T-cell (primary cell): ENCODE measurements around the gene DEPP1. TPM values are rescaled to one million over a fixed set of nuclear protein-coding genes. Genes with fewer than 3 reads are reported as not detected.

ENCODE experiments used
- ATAC-seq, 4 experiments: fragments of 200-7000 bp in 3 of 4; fragments of 150-1000 bp in 1 of 4; cut with Tn5 transposase; replicated peaks in 1 of 4; 1 replicate in 3 of 4; 2 replicates in 1 of 4; pipeline ENCODE4 v1.10.0; 2021; ENCODE audit warnings: moderate library complexity in 3 of 4, mild to moderate bottlenecking in 2 of 4, moderate number of reproducible peaks in 1 of 4
- CTCF ChIA-PET, 2 donors: fragments of 300-600 bp; sonication (Branson Sonifier 250); formaldehyde crosslinking; loops; one replicate each; lab custom pipeline; 2022; ENCODE audit warnings: antibody characterized with exemption in 2 of 2; lab: Charles Lee
- POLR2A ChIA-PET, 2 donors: fragments of 300-600 bp; sonication (Branson Sonifier 250); formaldehyde crosslinking; loops; one replicate each; lab custom pipeline; 2022; ENCODE audit warnings: antibody characterized with exemption in 2 of 2; lab: Charles Lee
- DNase-seq, 35 experiments: peaks; one replicate each; pipeline versions ENCODE4 v3.0.0 to v3.0.0-alpha.2; 2013 to 2023
- H3K27ac ChIP-seq: one replicate; pipeline ENCODE4 v1.5.1; 2013; ENCODE audit warnings: low read length
- H3K27me3 ChIP-seq, 2 experiments: replicated peaks in 1 of 2; 1 replicate in 1 of 2; 2 replicates in 1 of 2; pipeline versions ENCODE4 v1.6.1 to v1.7.0; 2013; ENCODE audit warnings: low read length in 1 of 2, mixed read lengths in 1 of 2; ENCODE audit not compliant: control insufficient read depth in 2 of 2, insufficient read depth in 2 of 2; ENCODE audit errors: extremely low read depth in 1 of 2
- H3K36me3 ChIP-seq, 2 donors: 1 replicate in 1 of 2; 2 replicates in 1 of 2; pipeline versions ENCODE4 v1.6.1 to v1.7.0; 2013; ENCODE audit warnings: low read length in 1 of 2; ENCODE audit not compliant: control insufficient read depth in 2 of 2, insufficient read depth in 1 of 2; ENCODE audit errors: extremely low read depth in 1 of 2
- H3K4me1 ChIP-seq, 2 experiments: 1 replicate in 1 of 2; 2 replicates in 1 of 2; pipeline versions ENCODE4 v1.6.1 to v1.7.0; 2013; ENCODE audit warnings: low read length in 2 of 2, mixed read lengths in 1 of 2; ENCODE audit not compliant: insufficient read depth in 2 of 2, control insufficient read depth in 1 of 2; ENCODE audit errors: extremely low read depth in 1 of 2
- H3K4me3 ChIP-seq, 2 donors: 1 replicate in 1 of 2; 2 replicates in 1 of 2; pipeline versions ENCODE4 v1.5.1 to v1.7.0; 2013; ENCODE audit warnings: mild to moderate bottlenecking in 2 of 2, low read length in 1 of 2, moderate library complexity in 1 of 2; ENCODE audit not compliant: control insufficient read depth in 1 of 2; ENCODE audit errors: extremely low read depth in 1 of 2
- H3K9me3 ChIP-seq: 2 replicates; pipeline ENCODE4 v1.7.0; 2013
- H3K27ac Mint-ChIP-seq, 2 donors: one replicate each; pipeline ENCODE4 v1.8.0; 2020 to 2021; ENCODE audit warnings: mild to moderate bottlenecking in 2 of 2, mixed read lengths in 2 of 2
- H3K27me3 Mint-ChIP-seq, 2 donors: one replicate each; pipeline ENCODE4 v1.8.0; 2021 to 2022; ENCODE audit warnings: mixed read lengths in 2 of 2
- H3K36me3 Mint-ChIP-seq: one replicate; pipeline ENCODE4 v1.8.0; 2021; ENCODE audit warnings: mixed read lengths
- H3K4me1 Mint-ChIP-seq, 3 donors: one replicate each; pipeline ENCODE4 v1.8.0; 2020 to 2022; ENCODE audit warnings: mixed read lengths in 3 of 3, mild to moderate bottlenecking in 1 of 3
- H3K4me3 Mint-ChIP-seq, 3 donors: one replicate each; pipeline ENCODE4 v1.8.0; 2020 to 2022; ENCODE audit warnings: mild to moderate bottlenecking in 3 of 3, mixed read lengths in 3 of 3, moderate library complexity in 3 of 3
- H3K9me3 Mint-ChIP-seq, 3 donors: one replicate each; pipeline ENCODE4 v1.8.0; 2020 to 2022; ENCODE audit warnings: mixed read lengths in 3 of 3
- WGBS: methylation state at CpG from one replicate; pipeline ENCODE4 v1.1.5; 2013; ENCODE audit warnings: missing lambda C conversion rate; ENCODE audit not compliant: insufficient coverage; 5-methylcytosine and 5-hydroxymethylcytosine counted together
- total RNA-seq, 35 experiments: library from RNA in 6 of 35; stranded (reverse) in 6 of 35; fragments of 120-200 nt in 1 of 35; gene quantifications; one replicate each; pipeline versions ENCODE4 v1.2.1 to v1.2.4 and lab custom pipeline; 2013 to 2026

DEPP1 gene
- total RNA-seq, 5 donors from 2014 or later (not counting 1 experiment from before 2014, with no cell fraction given): 0.30 to 0.66 (median 0.35) TPM; not detected in 2

DNA sequence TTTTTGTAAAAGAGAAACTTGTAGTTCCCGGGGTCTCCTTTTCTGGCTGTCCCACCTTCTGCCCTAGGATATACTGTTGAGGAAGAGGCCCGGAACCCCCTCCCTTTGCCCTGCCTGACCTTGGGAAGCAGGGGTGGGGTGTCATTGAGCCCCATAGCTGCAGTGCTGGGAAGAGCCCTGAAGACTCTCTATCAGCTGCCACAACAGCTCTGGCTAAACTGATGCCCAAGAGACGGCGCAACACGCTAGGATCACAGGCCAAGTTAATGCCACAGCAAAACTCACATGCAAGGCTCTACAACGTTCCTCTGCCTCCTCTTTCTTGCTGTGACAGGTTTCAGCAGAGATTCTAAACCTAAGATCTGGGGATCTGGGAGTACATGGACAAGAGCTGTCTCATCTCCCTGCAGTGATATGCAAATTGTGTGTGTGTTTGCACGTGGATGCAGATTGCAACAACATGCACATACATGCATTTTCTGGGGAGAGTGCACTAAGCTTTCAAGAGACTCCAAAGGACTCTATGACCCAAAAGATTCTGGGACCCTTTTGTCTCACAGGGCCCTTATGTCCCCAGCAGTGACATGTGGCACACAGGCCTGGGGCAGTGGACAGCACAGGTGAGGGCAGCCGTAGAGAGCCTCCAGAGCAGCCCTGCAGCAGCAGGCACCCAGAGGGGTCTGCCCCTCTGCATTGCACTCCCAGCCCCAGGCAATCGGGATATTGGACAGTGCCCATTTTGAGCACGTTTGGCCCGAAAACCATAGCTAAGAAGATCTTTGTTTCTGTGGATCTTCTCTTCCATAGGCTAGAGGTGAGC lies 16.5 kb downstream of the DEPP1 start:
- CTCF ChIA-PET: interaction anchor here in 1 of 2 donors (0.6 kb wide), 1 partner anchor 23 kb away, joined by 3 read pairs; no protein-coding TSS in a partner anchor
- Mint-ChIP-seq H3K4me3 (no peak overlapping the region), H3K9me3 (no peaks in the 10 kb centered on the region), H3K27me3 (peaks cover 0 to 4% of the 10 kb centered on the region in 2 donors), H3K27ac (no peak overlapping the region), H3K4me1 (peaks cover 26 to 37% (median 28%) of the 10 kb centered on the region in 3 donors), H3K36me3 (no peaks in the 10 kb centered on the region)
- Histone ChIP-seq H3K4me3 (no peak overlapping the region), H3K27me3 (peaks cover 0 to 3% of the 10 kb centered on the region in 2 experiments), H3K4me1 (peaks cover 5 to 28% of the 10 kb centered on the region in 2 experiments), H3K9me3 (no peaks in the 10 kb centered on the region), H3K36me3 (no peaks in the 10 kb centered on the region), H3K27ac (no peak overlapping the region)
- no peak for ATAC-seq
- POLR2A ChIA-PET: interaction anchor here in 1 of 2 donors (0.5 kb wide), 1 partner anchor 13 kb away, joined by 7 read pairs; no protein-coding TSS in a partner anchor
- DNase-seq: no peak
- 77% methylated on average over 7 of the region's 11 CpGs for WGBS

DNA sequence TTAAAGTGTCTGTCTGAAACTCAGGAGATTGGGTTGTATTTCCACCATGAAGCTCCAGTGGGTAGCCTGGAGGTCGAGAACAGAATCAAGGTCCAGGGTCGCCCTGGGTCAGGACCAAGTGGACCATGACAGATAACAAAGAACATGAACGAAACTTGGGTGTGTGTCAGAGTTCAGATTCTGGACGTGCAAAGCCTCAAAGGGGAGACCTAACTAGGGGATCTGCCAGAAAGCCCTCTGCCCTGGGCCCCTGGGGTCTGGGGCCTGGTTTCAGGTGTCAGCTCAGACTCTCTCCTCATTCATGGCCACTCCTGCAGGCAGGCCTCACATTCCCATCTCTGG lies 17.4 kb downstream of the DEPP1 start:
- no peak overlapping the region for H3K27ac Mint-ChIP-seq
- H3K27me3 Mint-ChIP-seq: peaks cover 0 to 4% of the 10 kb centered on the region in 2 donors
- DNase-seq (peak in 1 of 35 experiments; percentile 8), ATAC-seq (no peak)
- peaks cover 0 to 3% of the 10 kb centered on the region in 2 experiments for H3K27me3 ChIP-seq
- H3K27ac ChIP-seq: no peak overlapping the region
- H3K36me3 Mint-ChIP-seq: peaks cover 9% of the 10 kb centered on the region
- H3K4me3 ChIP-seq: no peak overlapping the region
- H3K9me3 ChIP-seq: no peaks in the 10 kb centered on the region
- peak overlapping the region; percentile 1 to 85 (median 82) for H3K4me3 Mint-ChIP-seq
- 71% methylated on average over 4 of the region's 4 CpGs for WGBS
- H3K9me3 Mint-ChIP-seq: peaks cover 0 to 2% (median 1%) of the 10 kb centered on the region in 3 donors
- CTCF ChIA-PET: interaction anchor here in 1 of 2 donors (1.5 kb wide), 1 partner anchor 28 kb away, joined by 6 read pairs; no protein-coding TSS in a partner anchor
- peaks cover 0 to 5% of the 10 kb centered on the region in 2 donors for H3K36me3 ChIP-seq
- POLR2A ChIA-PET: no interaction called here
- peaks cover 5 to 24% of the 10 kb centered on the region in 2 experiments for H3K4me1 ChIP-seq
- peaks cover 27 to 35% (median 28%) of the 10 kb centered on the region in 3 donors for H3K4me1 Mint-ChIP-seq

DNA sequence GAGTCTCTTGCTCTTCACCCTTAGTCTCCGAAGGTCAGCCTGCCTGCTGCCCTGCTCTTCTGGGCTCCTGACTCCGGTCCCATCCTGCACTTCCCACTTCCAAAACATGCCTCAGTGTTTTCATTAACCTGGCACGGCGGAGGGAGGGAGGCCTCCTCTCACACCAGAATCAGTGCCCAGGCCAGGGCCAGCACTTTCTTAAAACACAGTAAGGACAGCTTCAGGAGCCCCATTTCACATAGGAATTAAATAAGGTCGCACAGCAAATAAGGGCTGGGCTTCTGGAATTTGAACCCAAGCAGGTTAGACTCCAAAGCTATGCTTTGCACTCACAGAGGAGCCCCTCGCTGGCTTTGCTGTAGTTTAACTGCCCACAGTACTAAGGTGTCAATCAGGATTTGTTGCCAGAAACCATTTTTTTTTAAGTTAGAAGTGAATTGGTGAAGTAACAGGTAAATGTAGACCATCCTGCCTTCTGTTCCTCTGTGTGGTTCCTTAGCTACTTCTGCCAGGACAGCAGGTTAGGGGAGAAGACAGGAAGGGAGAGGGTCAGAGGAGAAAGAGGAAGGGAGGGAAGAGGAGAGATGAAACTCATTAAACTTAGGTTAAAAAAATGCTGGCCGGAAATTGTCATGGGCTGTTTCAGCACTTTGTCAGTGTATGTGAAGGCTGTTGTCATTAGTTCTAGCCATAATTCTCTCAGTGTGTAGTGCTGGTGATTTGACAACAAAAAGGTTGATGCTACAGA lies 18.0 kb downstream of the DEPP1 start:
- ATAC-seq (no peak), DNase-seq (no peak)
- peak overlapping the region; percentile 34 to 44 for H3K27ac Mint-ChIP-seq
- Histone ChIP-seq H3K4me1 (peaks cover 5 to 24% of the 10 kb centered on the region in 2 experiments), H3K27ac (no peak overlapping the region), H3K9me3 (no peaks in the 10 kb centered on the region), H3K36me3 (peaks cover 0 to 5% of the 10 kb centered on the region in 2 donors), H3K27me3 (peaks cover 0 to 3% of the 10 kb centered on the region in 2 experiments), H3K4me3 (no peak overlapping the region)
- H3K4me1 Mint-ChIP-seq: peaks cover 28 to 33% (median 29%) of the 10 kb centered on the region in 3 donors
- ChIA-PET POLR2A (no interaction called here), CTCF (interaction anchor here in 1 of 2 donors (1.5 kb wide), 1 partner anchor 28 kb away, joined by 6 read pairs; no protein-coding TSS in a partner anchor)
- 95% methylated on average over 5 of the region's 7 CpGs for WGBS
- H3K27me3 Mint-ChIP-seq: peaks cover 0 to 4% of the 10 kb centered on the region in 2 donors
- peaks cover 12% of the 10 kb centered on the region for H3K36me3 Mint-ChIP-seq
- peaks cover 0 to 3% (median 2%) of the 10 kb centered on the region in 3 donors for H3K9me3 Mint-ChIP-seq
- peak overlapping the region; percentile 82 to 85 (median 83) for H3K4me3 Mint-ChIP-seq

DNA sequence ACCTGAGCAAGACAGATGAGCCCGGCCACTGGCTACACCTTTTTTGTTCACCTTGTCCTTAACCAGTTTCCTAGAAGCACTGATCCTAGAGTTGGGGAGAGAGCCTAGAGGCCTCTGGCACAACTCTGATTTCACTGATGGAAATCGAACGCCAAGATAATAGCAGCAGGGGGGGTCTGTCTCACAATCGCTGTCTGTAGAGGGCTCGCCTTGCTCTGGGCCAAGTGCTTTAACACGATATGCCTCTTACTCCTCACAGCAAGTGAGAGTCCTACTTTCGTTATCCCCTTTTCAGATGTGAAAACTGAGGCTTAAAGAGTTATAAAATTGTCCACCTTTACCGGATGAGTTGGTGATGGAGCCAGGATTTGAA lies 18.5 kb downstream of the DEPP1 start:
- ChIA-PET POLR2A (interaction anchor here in 1 of 2 donors (1.2 kb wide), 1 partner anchor 42 kb away, joined by 3 read pairs; no protein-coding TSS in a partner anchor), CTCF (interaction anchor here in 1 of 2 donors (1.5 kb wide), 1 partner anchor 27 kb away, joined by 6 read pairs; no protein-coding TSS in a partner anchor)
- Histone ChIP-seq H3K27me3 (peaks cover 0 to 3% of the 10 kb centered on the region in 2 experiments), H3K4me3 (peak overlapping the region; percentile 52 to 74), H3K9me3 (no peaks in the 10 kb centered on the region), H3K36me3 (peaks cover 0 to 5% of the 10 kb centered on the region in 2 donors), H3K27ac (no peak overlapping the region), H3K4me1 (peaks cover 5 to 24% of the 10 kb centered on the region in 2 experiments)
- Mint-ChIP-seq H3K9me3 (peaks cover 0 to 3% (median 2%) of the 10 kb centered on the region in 3 donors), H3K4me3 (peak overlapping the region; percentile 82 to 85 (median 83)), H3K36me3 (peaks cover 12% of the 10 kb centered on the region), H3K27ac (no peak overlapping the region), H3K4me1 (peaks cover 28 to 33% (median 29%) of the 10 kb centered on the region in 3 donors), H3K27me3 (peaks cover 0 to 4% of the 10 kb centered on the region in 2 donors)
- DNase-seq: no peak
- WGBS: 67% methylated on average over 1 of the region's 8 CpGs
- no peak for ATAC-seq

DNA sequence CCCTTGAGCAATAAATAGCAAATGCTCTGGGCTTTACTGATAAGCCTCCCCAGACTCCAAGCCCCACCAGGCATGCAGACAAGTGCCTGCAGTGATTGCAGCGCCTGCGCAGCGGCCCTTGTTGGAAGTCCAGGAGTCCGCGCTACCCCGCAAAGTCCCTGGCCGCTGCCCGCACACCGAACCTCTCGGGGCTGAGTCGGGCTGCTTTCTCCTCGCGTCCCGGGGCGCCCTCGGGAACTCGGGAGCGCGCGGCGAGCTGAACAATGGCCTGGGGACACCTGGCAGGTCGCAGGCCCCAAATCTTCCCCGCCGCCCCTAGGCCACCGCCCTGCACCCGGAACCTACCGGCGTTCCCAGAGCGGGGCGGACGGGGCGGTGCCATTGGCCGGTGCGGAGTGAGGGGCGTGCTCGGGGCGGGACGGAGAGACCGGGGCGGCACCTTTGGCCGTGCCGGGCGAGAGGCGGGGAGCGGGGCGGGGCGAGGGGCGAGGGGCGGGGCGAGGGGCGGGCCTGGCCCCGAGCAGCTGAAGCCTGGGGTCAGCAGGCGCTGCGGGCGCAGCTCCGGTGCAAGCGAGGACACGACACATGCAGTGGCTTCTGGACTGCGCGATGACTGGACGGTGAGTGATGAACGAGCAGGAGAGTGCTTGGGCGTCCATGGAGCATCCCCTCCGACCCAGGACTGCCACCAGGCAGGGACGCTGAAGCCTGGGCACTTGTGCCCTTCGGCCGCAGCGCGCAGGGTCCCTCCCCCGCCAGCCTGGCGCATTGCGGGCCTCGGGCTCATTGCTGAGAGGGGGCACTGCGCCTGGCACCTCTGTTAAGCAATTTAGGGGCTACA lies 19.1 kb downstream of the DEPP1 start, which contains the start of gene RASSF4:
Gene RASSF4, plus strand, starts transcription at position 556 of the 841 bp plus-strand sequence. CDS start 10,401 bp downstream, outside the sequence.
- peak within 1 kb of the TSS; percentile 18 for H3K27ac ChIP-seq
- DNase-seq (peak; percentile 78 to 95 (median 86)), ATAC-seq (peak; percentile 100)
- peaks cover 5 to 24% of the 10 kb centered on the region in 2 experiments for H3K4me1 ChIP-seq
- H3K36me3 ChIP-seq: peaks cover 0 to 5% of the 10 kb centered on the region in 2 donors
- H3K9me3 ChIP-seq: no peaks in the 10 kb centered on the region
- peaks cover 0 to 4% of the 10 kb centered on the region in 2 donors for H3K27me3 Mint-ChIP-seq
- H3K4me3 Mint-ChIP-seq: peak within 1 kb of the TSS; percentile 82 to 85 (median 83)
- peak within 1 kb of the TSS; percentile 74 to 82 for H3K4me3 ChIP-seq
- ChIA-PET CTCF (interaction anchor here (0.6 to 1.5 kb wide), 2 partner anchors 27 to 36 kb away, joined by 3 read pairs; no protein-coding TSS in a partner anchor), POLR2A (interaction anchor here in 1 of 2 donors (1.2 kb wide), 1 partner anchor 42 kb away, joined by 3 read pairs; no protein-coding TSS in a partner anchor)
- peaks cover 0 to 3% (median 2%) of the 10 kb centered on the region in 3 donors for H3K9me3 Mint-ChIP-seq
- H3K36me3 Mint-ChIP-seq: peaks cover 12% of the 10 kb centered on the region
- WGBS: 2% methylated on average over 62 of the region's 74 CpGs
- H3K27ac Mint-ChIP-seq: peak within 1 kb of the TSS; percentile 36 to 80
- peaks cover 29 to 35% (median 34%) of the 10 kb centered on the region in 3 donors for H3K4me1 Mint-ChIP-seq
- H3K27me3 ChIP-seq: peaks cover 0 to 3% of the 10 kb centered on the region in 2 experiments
